NAMALWA (cell line): ENCODE measurements around the gene RPL3.

ENCODE experiments used
- DNase-seq: peaks from one replicate; pipeline ENCODE4 v3.0.0-alpha.2; 2015; ENCODE audit warnings: low spot score

RPL3 gene

GRCh38 chr22:39282645-39283321 is 36.6 kb downstream of the RPL3 start:
- no peak for DNase-seq

GRCh38 chr22:39281126-39281525 is 38.3 kb downstream of the RPL3 start:
- DNase-seq, result no peak

GRCh38 chr22:39280250-39280649 is 39.2 kb downstream of the RPL3 start:
- no peak for DNase-seq

- DNase-seq, result no peak
These were observed 40.1 kb downstream of the RPL3 start for GRCh38 chr22:39279170-39279850.

GRCh38 chr22:39278040-39278439 is 41.4 kb downstream of the RPL3 start:
- DNase-seq, result no peak

- DNase-seq, result no peak
These were observed 42.2 kb downstream of the RPL3 start for GRCh38 chr22:39277142-39277607.

- DNase-seq, result no peak
These were observed 42.8 kb downstream of the RPL3 start for GRCh38 chr22:39276440-39277141.

- no peak for DNase-seq
These were observed 43.5 kb downstream of the RPL3 start for GRCh38 chr22:39275814-39276439.

- DNase-seq, result no peak
These were observed 45.2 kb downstream of the RPL3 start for GRCh38 chr22:39273950-39274887.

GRCh38 chr22:39270792-39271191 is 48.6 kb downstream of the RPL3 start:
- DNase-seq, result no peak

GRCh38 chr22:39270280-39270679 is 49.1 kb downstream of the RPL3 start:
- no peak for DNase-seq

GRCh38 chr22:39269095-39269790 is 50.2 kb downstream of the RPL3 start:
- DNase-seq, result no peak

- DNase-seq, result no peak
These were observed 50.8 kb downstream of the RPL3 start for GRCh38 chr22:39268645-39269044.

GRCh38 chr22:39267974-39268373 is 51.4 kb downstream of the RPL3 start:
- DNase-seq, result no peak

GRCh38 chr22:39266398-39267030 is 52.9 kb downstream of the RPL3 start:
- DNase-seq, result peak; percentile 21

GRCh38 chr22:39265143-39265886 is 54.1 kb downstream of the RPL3 start:
- DNase-seq, result no peak

GRCh38 chr22:39264349-39265038 is 54.9 kb downstream of the RPL3 start:
- no peak for DNase-seq

- DNase-seq, result no peak
These were observed 55.6 kb downstream of the RPL3 start for GRCh38 chr22:39263626-39264348.
